WTC11 (cell line): Measurements from ENCODE around the gene PDE4B.

ENCODE experiments used
- CREM ChIP-seq: sonication (generic); formaldehyde crosslinking; IDR thresholded peaks from 2 replicates; pipeline ENCODE4 v1.8.1; 2022; ENCODE audit warnings: mild to moderate bottlenecking, missing genetic modification reagents, moderate library complexity
- ELF4 ChIP-seq: sonication (generic); formaldehyde crosslinking; IDR thresholded peaks from 2 replicates; pipeline ENCODE4 v1.8.1; 2022; ENCODE audit warnings: low read depth, mild to moderate bottlenecking, moderate library complexity, missing genetic modification reagents
- ESRRA ChIP-seq: sonication (generic); formaldehyde crosslinking; IDR thresholded peaks from 2 replicates; pipeline ENCODE4 v1.8.1; 2022; ENCODE audit warnings: mild to moderate bottlenecking, missing genetic modification reagents, borderline replicate concordance
- GTF2I ChIP-seq: fragments of 250-450 bp; sonication (Bioruptor Pico); conservative IDR thresholded peaks from 2 replicates; pipeline ENCODE4 v1.4.0; 2021; ENCODE audit warnings: mild to moderate bottlenecking
- SP1 ChIP-seq: sonication (generic); formaldehyde crosslinking; conservative IDR thresholded peaks from 2 replicates; pipeline ENCODE4 v1.8.1; 2022; ENCODE audit warnings: missing genetic modification reagents
- TEAD1 ChIP-seq: sonication (generic); formaldehyde crosslinking; IDR thresholded peaks from 2 replicates; pipeline ENCODE4 v1.8.0; 2022; ENCODE audit warnings: mild to moderate bottlenecking, missing genetic modification reagents
- ZNF671 ChIP-seq: fragments of 250-450 bp; sonication (Bioruptor Pico); IDR thresholded peaks from 2 replicates; pipeline ENCODE4 v1.8.0; 2021; ENCODE audit warnings: mild to moderate bottlenecking
- TF ChIP-seq, protein P1 (sequence below): fragments of 200-600 bp; IDR thresholded peaks from 2 replicates; pipeline ENCODE4 v1.8.0; 2022; ENCODE audit warnings: antibody characterized with exemption
- TF ChIP-seq, protein P2 (sequence below): sonication (generic); formaldehyde crosslinking; IDR thresholded peaks from 2 replicates; pipeline ENCODE4 v1.8.1; 2023; ENCODE audit warnings: mild to moderate bottlenecking, missing genetic modification reagents, moderate library complexity

DNA sequence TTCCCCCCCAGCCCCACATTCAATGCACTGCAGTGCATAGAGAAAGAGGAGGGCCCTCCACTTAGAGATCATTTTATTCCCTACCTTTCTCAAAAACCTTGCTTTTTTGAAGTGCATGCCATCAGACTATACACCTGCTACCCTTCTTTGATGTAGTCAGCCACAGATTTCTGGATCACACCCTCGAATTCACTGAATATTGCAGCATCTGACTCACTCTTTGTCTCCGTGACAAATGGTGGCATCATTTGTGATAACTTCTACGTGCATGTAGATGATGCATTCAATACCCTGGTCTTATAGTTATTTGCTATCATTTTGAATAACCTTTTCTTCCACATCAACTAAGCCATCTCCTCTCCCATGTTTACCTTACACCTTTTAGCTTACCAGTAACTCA is 431.0 kb downstream of the PDE4B start:
- no peak for TF ChIP-seq ELF4
- TF ChIP-seq, protein P1, sequence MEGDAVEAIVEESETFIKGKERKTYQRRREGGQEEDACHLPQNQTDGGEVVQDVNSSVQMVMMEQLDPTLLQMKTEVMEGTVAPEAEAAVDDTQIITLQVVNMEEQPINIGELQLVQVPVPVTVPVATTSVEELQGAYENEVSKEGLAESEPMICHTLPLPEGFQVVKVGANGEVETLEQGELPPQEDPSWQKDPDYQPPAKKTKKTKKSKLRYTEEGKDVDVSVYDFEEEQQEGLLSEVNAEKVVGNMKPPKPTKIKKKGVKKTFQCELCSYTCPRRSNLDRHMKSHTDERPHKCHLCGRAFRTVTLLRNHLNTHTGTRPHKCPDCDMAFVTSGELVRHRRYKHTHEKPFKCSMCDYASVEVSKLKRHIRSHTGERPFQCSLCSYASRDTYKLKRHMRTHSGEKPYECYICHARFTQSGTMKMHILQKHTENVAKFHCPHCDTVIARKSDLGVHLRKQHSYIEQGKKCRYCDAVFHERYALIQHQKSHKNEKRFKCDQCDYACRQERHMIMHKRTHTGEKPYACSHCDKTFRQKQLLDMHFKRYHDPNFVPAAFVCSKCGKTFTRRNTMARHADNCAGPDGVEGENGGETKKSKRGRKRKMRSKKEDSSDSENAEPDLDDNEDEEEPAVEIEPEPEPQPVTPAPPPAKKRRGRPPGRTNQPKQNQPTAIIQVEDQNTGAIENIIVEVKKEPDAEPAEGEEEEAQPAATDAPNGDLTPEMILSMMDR, result no peak
- TF ChIP-seq SP1, result no peak
- no peak for TF ChIP-seq GTF2I (CRISPR knock-in tag)
- TF ChIP-seq, protein P2, sequence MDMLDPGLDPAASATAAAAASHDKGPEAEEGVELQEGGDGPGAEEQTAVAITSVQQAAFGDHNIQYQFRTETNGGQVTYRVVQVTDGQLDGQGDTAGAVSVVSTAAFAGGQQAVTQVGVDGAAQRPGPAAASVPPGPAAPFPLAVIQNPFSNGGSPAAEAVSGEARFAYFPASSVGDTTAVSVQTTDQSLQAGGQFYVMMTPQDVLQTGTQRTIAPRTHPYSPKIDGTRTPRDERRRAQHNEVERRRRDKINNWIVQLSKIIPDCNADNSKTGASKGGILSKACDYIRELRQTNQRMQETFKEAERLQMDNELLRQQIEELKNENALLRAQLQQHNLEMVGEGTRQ, result no peak
- TF ChIP-seq ZNF671 (CRISPR knock-in tag), result no peak
- TF ChIP-seq TEAD1 (CRISPR knock-in tag), result no peak
- TF ChIP-seq ESRRA (CRISPR knock-in tag), result no peak
- TF ChIP-seq CREM (CRISPR knock-in tag), result no peak
